Femur (tissue), 1 donor: ENCODE data around the gene OR2T10.
"Not testable (repeated sequence)": the region's sequence is repeated elsewhere in the genome, so short reads cannot be mapped to it uniquely, and the experiment has no call there.

Experiments
- DNase-seq: peaks from one replicate; pipeline ENCODE4 v3.0.0-alpha.2; 2017

Gene OR2T10

GRCh38 chr1:248597589-248597988 is at the start of gene OR2T10:
Gene OR2T10 (minus strand): TSS chr1:248597700. CDS start chr1:248593768, 3,932 bp downstream.
- DNase-seq: no peak

GRCh38 chr1:248645178-248645577 is 47.7 kb upstream of the OR2T10 start, which contains the start of gene OR2T35:
Gene OR2T35 (minus strand): TSS chr1:248645278. CDS start chr1:248639258, 6,020 bp downstream.
- not testable (repeated sequence) for DNase-seq

GRCh38 chr1:248642971-248643651 is 45.6 kb upstream of the OR2T10 start:
- DNase-seq: not testable (repeated sequence)

GRCh38 chr1:248641583-248641982 is 44.1 kb upstream of the OR2T10 start:
- not testable (repeated sequence) for DNase-seq

GRCh38 chr1:248640906-248641305 is 43.4 kb upstream of the OR2T10 start:
- DNase-seq: not testable (repeated sequence)

GRCh38 chr1:248639652-248640051 is 42.2 kb upstream of the OR2T10 start:
- DNase-seq: not testable (repeated sequence)

GRCh38 chr1:248636612-248637011 is 39.1 kb upstream of the OR2T10 start:
- DNase-seq: not testable (repeated sequence)

- DNase-seq: not testable (repeated sequence)
Measured at GRCh38 chr1:248634991-248635390, 37.5 kb upstream of the OR2T10 start, which contains the start of gene OR2T11. Gene OR2T11 (minus strand): TSS chr1:248635091. CDS start chr1:248627128, 7,963 bp downstream.

GRCh38 chr1:248631354-248632008 is 34.0 kb upstream of the OR2T10 start:
- DNase-seq: no peak

- no peak for DNase-seq
Measured at GRCh38 chr1:248630551-248630950, 33.1 kb upstream of the OR2T10 start.

- no peak for DNase-seq
Measured at GRCh38 chr1:248627971-248628844, 30.7 kb upstream of the OR2T10 start.

GRCh38 chr1:248625971-248626370 is 28.5 kb upstream of the OR2T10 start:
- DNase-seq: no peak

- DNase-seq: no peak
Measured at GRCh38 chr1:248625166-248625565, 27.7 kb upstream of the OR2T10 start.

GRCh38 chr1:248622570-248623001 is 25.1 kb upstream of the OR2T10 start:
- no peak for DNase-seq

- DNase-seq: no peak
Measured at GRCh38 chr1:248621770-248622169, 24.3 kb upstream of the OR2T10 start.

GRCh38 chr1:248618878-248619277 is 21.4 kb upstream of the OR2T10 start:
- no peak for DNase-seq

GRCh38 chr1:248618119-248618518 is 20.6 kb upstream of the OR2T10 start:
- DNase-seq: no peak

- no peak for DNase-seq
Measured at GRCh38 chr1:248613742-248614141, 16.2 kb upstream of the OR2T10 start.

- DNase-seq: no peak
Measured at GRCh38 chr1:248611883-248612414, 14.4 kb upstream of the OR2T10 start.

GRCh38 chr1:248610301-248610700 is 12.8 kb upstream of the OR2T10 start:
- DNase-seq: no peak

- no peak for DNase-seq
Measured at GRCh38 chr1:248599396-248599795, 1.9 kb upstream of the OR2T10 start.

- no peak for DNase-seq
Measured at GRCh38 chr1:248596615-248597014, 885 bp downstream of the OR2T10 start.

- DNase-seq: no peak
Measured at GRCh38 chr1:248593226-248593625, 4.3 kb downstream of the OR2T10 start.
